Gastrocnemius medialis (tissue), 4 donors: ENCODE measurements around the gene PXT1. TPM values are rescaled to one million over a fixed set of nuclear protein-coding genes. Genes with fewer than 3 reads are reported as not detected.

Source experiments
- ATAC-seq, 2 donors: fragments of 150-250 bp; one replicate each; pipeline ENCODE4 v1.9.1; 2016
- DNase-seq, 2 donors: peaks; one replicate each; pipeline ENCODE4 v3.0.0-alpha.2; 2019
- H3K27ac ChIP-seq, 4 donors: fragments of 200-600 bp; sonication (generic); 1 replicate in 1 of 4; 2 replicates in 3 of 4; pipeline ENCODE4 v1.5.1; 2016 to 2018; ENCODE audit warnings: mild to moderate bottlenecking in 2 of 4, moderate library complexity in 1 of 4
- H3K27me3 ChIP-seq, 3 donors: fragments of 200-600 bp; sonication (generic) in 2 of 3; 1 replicate in 1 of 3; 2 replicates in 2 of 3; pipeline versions ENCODE4 v1.5.1 to v1.6.0; 2016 to 2019; ENCODE audit warnings: mild to moderate bottlenecking in 1 of 3, moderate library complexity in 1 of 3
- H3K36me3 ChIP-seq, 2 donors: fragments of 200-600 bp; sonication (generic) in 1 of 2; one replicate each; pipeline ENCODE4 v1.5.1; 2017 to 2018
- H3K4me1 ChIP-seq, 2 donors: fragments of 200-600 bp; sonication (generic) in 1 of 2; one replicate each; pipeline ENCODE4 v1.5.1; 2016 to 2017; ENCODE audit warnings: mild to moderate bottlenecking in 2 of 2
- H3K4me3 ChIP-seq, 4 donors: fragments of 200-600 bp; sonication (generic) in 3 of 4; 1 replicate in 1 of 4; 2 replicates in 3 of 4; pipeline ENCODE4 v1.5.1; 2016 to 2019; ENCODE audit warnings: mild to moderate bottlenecking in 2 of 4
- H3K9me3 ChIP-seq, 3 donors: fragments of 200-600 bp; sonication (generic) in 2 of 3; 1 replicate in 1 of 3; 2 replicates in 2 of 3; pipeline ENCODE4 v1.5.1; 2016 to 2019
- CTCF ChIP-seq, 5 experiments: fragments of 450-650 bp in 3 of 5; fragments of 200-600 bp in 2 of 5; sonication (generic) in 2 of 5; IDR thresholded peaks in 4 of 5; conservative IDR thresholded peaks in 1 of 5; 1 replicate in 4 of 5; 2 replicates in 1 of 5; pipeline ENCODE4 v1.5.1; 2016 to 2019; ENCODE audit warnings: antibody characterized with exemption in 5 of 5, mild to moderate bottlenecking in 3 of 5, moderate library complexity in 3 of 5
- POLR2A ChIP-seq, 2 donors: fragments of 450-650 bp; IDR thresholded peaks; one replicate each; pipeline ENCODE4 v1.6.1; 2017; ENCODE audit warnings: antibody characterized with exemption in 2 of 2, mild to moderate bottlenecking in 2 of 2, moderate library complexity in 2 of 2
- in situ Hi-C, 4 donors: fragments of 200-750 bp; cut with MboI; loops; one replicate each; pipeline versions ENCODE4 v1.15.0 to v1.8.0; 2017; ENCODE audit warnings: low sequenced_read_pairs in 4 of 4
- intact Hi-C: fragments of 100-400 bp; cut with DNase I; formaldehyde crosslinking; loops from one replicate; pipeline ENCODE4 v1.15.1; 2023; ENCODE audit warnings: low total_unique reads
- total RNA-seq, 4 donors: library from RNA; depleted of rRNA; stranded (reverse); fragments of >200 nt; gene quantifications; one replicate each; pipeline versions ENCODE4 v1.1.0 to v1.2.3, GENCODE V29; 2016

Gene PXT1
- total RNA-seq, 4 donors from 2014 or later: not detected

GRCh38 chr6:36357872-36358225 is 84.8 kb downstream of the PXT1 start:
- TF ChIP-seq POLR2A (IDR thresholded peaks at IDR 0.05) (no peak), CTCF (IDR thresholded peaks at IDR 0.05 in 4 of 5, conservative IDR thresholded peaks at IDR 0.05 in 1 of 5) (no peak)
- H3K36me3 ChIP-seq: no peaks in the 10 kb centered on the region
- no peak for DNase-seq
- intact Hi-C loops: no loop called here
- H3K27me3 ChIP-seq: peaks cover 0 to 5% (median 0%) of the 10 kb centered on the region in 3 donors
- in situ Hi-C loops: loop anchor here in 1 of 4 donors (25.0 kb wide), 1 partner anchor 246 kb away; no protein-coding TSS in a partner anchor
- H3K4me3 ChIP-seq: no peak overlapping the region
- no peak for ATAC-seq
- no peak overlapping the region for H3K27ac ChIP-seq
- peaks cover 8 to 10% of the 10 kb centered on the region in 2 donors for H3K4me1 ChIP-seq
- no peaks in the 10 kb centered on the region for H3K9me3 ChIP-seq

GRCh38 chr6:36355819-36356218 is 86.8 kb downstream of the PXT1 start:
- Histone ChIP-seq H3K36me3 (no peaks in the 10 kb centered on the region), H3K4me1 (peaks cover 8 to 10% of the 10 kb centered on the region in 2 donors), H3K9me3 (no peaks in the 10 kb centered on the region), H3K27ac (no peak overlapping the region), H3K4me3 (no peak overlapping the region), H3K27me3 (peaks cover 0 to 7% (median 0%) of the 10 kb centered on the region in 3 donors)
- in situ Hi-C loops (loop anchor here in 1 of 4 donors (25.0 kb wide), 1 partner anchor 244 kb away; no protein-coding TSS in a partner anchor), intact Hi-C loops (no loop called here)
- no peak for TF ChIP-seq POLR2A (IDR thresholded peaks at IDR 0.05)
- TF ChIP-seq CTCF (IDR thresholded peaks at IDR 0.05 in 4 of 5, conservative IDR thresholded peaks at IDR 0.05 in 1 of 5): no peak
- DNase-seq (no peak), ATAC-seq (no peak)

- Histone ChIP-seq H3K4me3 (no peak overlapping the region), H3K36me3 (no peaks in the 10 kb centered on the region), H3K9me3 (no peaks in the 10 kb centered on the region), H3K4me1 (peaks cover 3% of the 10 kb centered on the region in 2 donors), H3K27ac (no peak overlapping the region), H3K27me3 (peaks cover 0 to 7% (median 3%) of the 10 kb centered on the region in 3 donors)
- TF ChIP-seq POLR2A (IDR thresholded peaks at IDR 0.05) (no peak), CTCF (IDR thresholded peaks at IDR 0.05 in 4 of 5, conservative IDR thresholded peaks at IDR 0.05 in 1 of 5) (no peak)
- ATAC-seq (no peak), DNase-seq (no peak)
- in situ Hi-C loops: loop anchor here in 1 of 4 donors (25.0 kb wide), 1 partner anchor 241 kb away; no protein-coding TSS in a partner anchor
- intact Hi-C loops: no loop called here
These were observed 89.2 kb downstream of the PXT1 start for GRCh38 chr6:36353411-36353915.

GRCh38 chr6:36352477-36353157 is 90.0 kb downstream of the PXT1 start:
- Histone ChIP-seq H3K4me1 (no peaks in the 10 kb centered on the region), H3K27ac (no peak overlapping the region), H3K9me3 (no peaks in the 10 kb centered on the region), H3K4me3 (no peak overlapping the region), H3K36me3 (no peaks in the 10 kb centered on the region), H3K27me3 (peaks cover 0 to 7% (median 3%) of the 10 kb centered on the region in 3 donors)
- no peak for ATAC-seq
- TF ChIP-seq POLR2A (IDR thresholded peaks at IDR 0.05) (no peak), CTCF (IDR thresholded peaks at IDR 0.05 in 4 of 5, conservative IDR thresholded peaks at IDR 0.05 in 1 of 5) (no peak)
- intact Hi-C loops (no loop called here), in situ Hi-C loops (loop anchor here in 1 of 4 donors (25.0 kb wide), 1 partner anchor 240 kb away; no protein-coding TSS in a partner anchor)
- no peak for DNase-seq
